AG20443 (cell line): ENCODE results near the gene VIPR2.

Source experiments
- DNase-seq: peaks from one replicate; pipeline ENCODE4 v3.0.0; 2012; ENCODE audit warnings: low spot score, mixed read lengths

VIPR2 gene

GRCh38 chr7:159040912-159041711, 103.6 kb downstream of the VIPR2 start:
- DNase-seq, result no peak

- no peak for DNase-seq
Observed at GRCh38 chr7:159040146-159040545, 104.5 kb downstream of the VIPR2 start.

- DNase-seq, result no peak
Observed at GRCh38 chr7:159039716-159040115, 105.0 kb downstream of the VIPR2 start.

GRCh38 chr7:159038066-159038465, 106.6 kb downstream of the VIPR2 start:
- no peak for DNase-seq

GRCh38 chr7:159036916-159037605, 107.6 kb downstream of the VIPR2 start:
- no peak for DNase-seq

DNA sequence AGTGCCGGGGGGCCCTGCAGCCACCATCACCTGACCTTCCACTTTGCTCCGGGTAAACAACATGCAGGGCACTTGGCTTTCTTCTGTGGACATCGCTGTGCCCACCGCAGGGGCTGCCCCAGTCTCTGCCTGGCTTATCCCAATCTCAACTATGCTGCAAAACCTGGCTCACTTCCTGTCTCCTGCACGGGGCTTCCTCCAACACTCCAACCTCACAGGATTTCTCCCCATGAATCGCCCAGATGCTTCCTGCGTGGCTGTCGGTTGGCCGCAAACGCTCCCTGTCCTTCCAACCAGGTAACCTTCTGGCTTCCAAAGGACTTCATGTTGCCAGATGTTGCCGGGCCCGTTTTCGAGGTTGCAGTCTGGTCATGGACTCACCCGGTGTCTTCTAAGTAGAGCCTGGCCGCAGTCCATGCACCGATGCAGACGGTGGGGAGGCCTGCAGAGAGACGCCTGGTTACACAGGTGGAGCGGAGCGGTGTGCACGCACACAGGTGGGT, 109.0 kb downstream of the VIPR2 start:
- no peak for DNase-seq

GRCh38 chr7:159034988-159035387, 109.7 kb downstream of the VIPR2 start:
- DNase-seq, result no peak

DNA sequence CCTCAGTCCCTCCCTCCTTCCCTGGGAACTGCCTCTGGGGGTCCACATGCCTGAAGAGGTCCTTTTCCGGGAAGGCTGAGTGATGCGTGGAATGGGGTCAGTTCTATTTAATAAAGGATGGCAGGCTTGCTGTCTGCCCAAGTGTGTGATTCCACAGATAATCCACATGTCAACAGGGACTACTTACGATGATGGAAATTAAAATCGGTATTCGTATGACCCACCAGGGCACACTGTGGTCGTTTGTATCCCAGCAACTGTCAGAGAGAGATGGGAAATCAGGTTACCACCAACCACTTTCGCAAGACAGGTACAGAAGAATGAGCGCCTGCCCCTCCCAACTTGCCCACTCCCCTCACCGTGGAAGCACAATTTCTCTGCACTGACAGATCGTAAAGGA, 110.3 kb downstream of the VIPR2 start:
- no peak for DNase-seq

DNA sequence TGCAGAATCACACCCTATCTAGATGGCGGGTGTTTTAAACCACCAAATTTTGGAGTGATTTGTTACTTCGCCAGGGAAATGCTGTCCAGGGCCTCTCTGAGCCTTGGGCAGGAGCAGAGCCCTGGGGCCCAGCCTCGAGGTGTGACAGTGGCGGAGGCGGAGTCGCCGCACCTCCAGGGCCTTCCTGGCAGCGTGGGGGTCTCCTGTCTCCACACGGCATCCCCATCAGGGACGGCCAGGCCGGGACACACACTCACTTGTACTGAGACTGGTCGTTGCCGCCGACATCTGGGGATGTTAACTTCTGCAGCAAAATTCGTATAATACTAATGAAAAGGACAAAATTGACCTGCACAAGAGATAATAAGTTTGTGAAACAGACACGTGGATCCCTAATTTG, 110.7 kb downstream of the VIPR2 start:
- no peak for DNase-seq

DNA sequence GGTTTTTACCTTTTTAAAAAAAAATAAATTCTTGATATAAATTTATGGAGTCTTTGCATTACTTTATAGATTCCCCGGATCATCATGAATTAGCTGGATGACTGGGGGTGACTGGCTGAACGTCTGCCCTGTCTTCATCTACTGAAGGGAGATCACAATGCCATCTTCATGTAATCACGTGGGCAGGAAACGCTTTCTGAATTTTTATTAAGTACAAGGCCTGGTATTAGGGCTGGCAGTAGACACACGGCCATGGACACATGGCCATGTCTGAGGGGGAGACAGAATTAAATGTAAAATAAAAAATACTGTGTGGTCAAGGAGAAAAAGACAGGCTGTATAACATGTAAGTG, 111.2 kb downstream of the VIPR2 start:
- no peak for DNase-seq

- DNase-seq, result no peak
Observed at GRCh38 chr7:159032753-159033472, 111.8 kb downstream of the VIPR2 start.

DNA sequence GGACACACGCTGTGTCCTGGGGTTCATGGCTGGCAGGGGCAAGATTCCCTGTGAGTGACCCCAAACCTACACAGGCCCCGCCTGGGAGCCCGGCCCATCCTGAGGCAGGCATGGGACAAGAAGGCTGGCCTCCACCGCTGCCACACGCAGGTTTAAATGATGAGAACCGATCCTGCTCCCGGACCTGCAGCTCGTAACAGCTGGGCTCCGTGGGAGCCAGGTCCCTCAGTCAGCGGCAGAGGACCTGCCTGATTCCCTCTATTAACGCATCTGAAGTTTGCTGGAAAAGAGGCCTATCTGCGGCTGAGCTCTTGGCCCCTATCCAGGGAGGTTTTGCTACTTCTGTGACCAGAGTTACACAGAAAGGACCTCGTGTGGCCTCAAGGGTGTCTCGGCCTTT, 112.3 kb downstream of the VIPR2 start:
- DNase-seq, result no peak

- no peak for DNase-seq
Observed at GRCh38 chr7:159031750-159032149, 112.9 kb downstream of the VIPR2 start.

GRCh38 chr7:159031135-159031701, 113.4 kb downstream of the VIPR2 start:
- no peak for DNase-seq

GRCh38 chr7:159030490-159031134, 114.1 kb downstream of the VIPR2 start:
- no peak for DNase-seq

DNA sequence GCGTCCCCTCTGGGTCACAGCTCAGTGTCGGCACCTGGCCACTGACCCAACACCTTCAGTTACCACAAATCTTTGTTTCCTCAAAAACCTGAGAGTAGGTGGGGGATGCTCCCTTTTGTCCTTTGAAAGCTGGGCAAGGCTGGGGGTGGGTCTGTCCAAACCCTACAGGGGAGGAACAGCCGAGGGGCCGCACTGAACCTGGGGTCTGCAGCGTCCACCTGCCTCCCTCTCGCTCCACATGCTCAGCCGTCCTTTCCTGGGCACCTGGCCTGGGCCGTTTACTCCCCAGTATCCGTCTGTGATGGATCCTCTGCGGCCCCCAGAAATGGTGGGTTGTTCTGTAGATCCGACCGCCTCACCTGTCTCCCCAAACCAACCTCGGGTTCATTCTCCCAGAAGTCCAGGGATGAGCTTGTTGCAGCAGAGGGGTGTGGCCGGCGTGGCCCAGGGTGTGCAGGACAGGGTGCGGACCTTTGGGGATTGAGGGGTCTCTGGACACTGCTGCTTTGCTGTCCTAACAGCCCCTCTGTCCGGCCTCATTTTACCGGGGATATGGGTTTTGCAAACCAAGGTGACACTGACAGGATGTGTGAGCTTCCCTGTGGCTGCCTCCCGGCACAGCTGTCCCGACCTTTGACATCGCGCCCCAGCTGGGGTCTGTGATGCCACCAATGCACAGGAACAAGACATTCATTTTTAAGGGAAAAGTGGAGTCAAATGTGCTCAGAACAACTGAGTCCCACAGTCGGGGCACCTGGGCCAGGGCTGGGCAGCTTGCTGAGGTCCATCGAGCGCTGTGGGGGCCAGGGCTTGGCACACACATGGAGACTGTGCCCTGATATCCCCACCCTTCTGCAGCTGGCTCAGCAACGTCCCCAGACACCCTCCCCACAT, 115.9 kb downstream of the VIPR2 start:
- no peak for DNase-seq

DNA sequence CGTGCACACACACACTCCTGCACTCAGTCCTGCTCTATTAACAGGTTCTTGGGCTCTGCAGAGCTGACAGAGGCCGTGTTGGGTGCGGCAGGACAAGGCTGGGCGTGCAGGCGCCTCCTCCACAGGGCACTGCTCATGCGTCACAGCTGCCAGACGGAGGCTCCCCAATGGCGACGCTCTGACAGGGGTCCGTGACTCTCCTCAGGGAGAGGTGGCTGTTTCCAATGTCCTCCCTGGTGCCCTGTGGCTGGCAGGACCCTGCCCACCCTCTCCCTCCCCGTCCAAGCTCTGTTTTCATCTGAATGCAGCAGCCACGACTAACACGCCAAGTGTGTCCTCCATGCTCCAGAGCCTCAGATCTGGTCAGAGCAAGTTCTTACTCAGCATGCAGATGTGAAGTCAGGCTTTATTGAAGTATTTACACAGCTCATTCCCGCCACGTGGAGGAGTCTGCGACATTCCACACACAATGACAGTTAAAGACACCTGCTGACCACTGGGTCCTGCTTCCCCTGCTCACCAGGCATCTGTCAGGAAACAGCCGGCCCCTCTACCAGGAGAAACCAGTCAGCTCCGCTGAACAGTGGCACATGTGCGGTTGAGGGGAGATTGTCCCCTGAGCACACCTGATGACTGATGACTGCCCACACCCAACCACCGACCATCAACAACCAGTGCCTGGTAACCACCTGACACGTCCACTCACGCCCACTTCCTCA, 116.7 kb downstream of the VIPR2 start:
- peak; percentile 80 for DNase-seq

DNA sequence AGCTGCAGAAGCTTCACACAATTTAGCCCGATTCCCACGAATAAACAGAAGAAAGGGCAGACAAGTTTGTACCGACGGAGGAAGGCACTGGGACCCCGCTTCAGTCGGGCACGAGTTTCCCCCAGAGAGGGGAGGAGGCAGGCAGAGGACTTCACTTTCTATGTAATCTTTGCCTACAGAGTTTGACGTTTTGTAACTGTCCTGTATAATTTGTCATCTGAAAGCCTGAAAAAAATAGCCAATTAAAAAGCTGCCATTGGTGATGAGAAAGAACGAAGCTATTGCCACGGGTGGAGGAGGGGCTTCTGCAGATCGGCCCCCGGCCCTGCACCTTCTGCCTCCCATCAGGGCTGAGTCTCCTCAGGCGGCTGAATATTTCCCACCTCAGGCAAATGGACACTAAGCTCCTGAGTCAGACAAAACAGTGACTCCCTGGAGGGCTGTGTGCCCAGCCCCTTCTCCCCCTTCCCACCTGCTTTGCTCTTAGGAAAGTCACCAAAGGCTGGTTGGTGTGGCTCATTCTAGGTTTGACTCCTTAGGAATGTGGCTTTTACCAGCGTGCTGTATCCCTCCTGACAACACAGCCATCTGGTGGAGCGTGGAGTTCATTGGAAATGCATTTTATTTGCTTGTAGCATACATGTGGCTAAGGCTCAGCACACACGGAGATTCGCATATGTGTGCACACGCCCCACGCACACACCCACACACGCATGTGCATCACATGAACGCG, 117.4 kb downstream of the VIPR2 start:
- DNase-seq, result peak; percentile 46

- DNase-seq, result no peak
Observed at GRCh38 chr7:159026271-159027055, 118.2 kb downstream of the VIPR2 start.
